Measurements from ENCODE around the gene RIMS4.

- TF ChIP-seq CTCF (IDR thresholded peaks at IDR 0.05; ENCODE audit: low read depth, low read length, poor library complexity, severe bottlenecking) = no peak
- TF ChIP-seq EZH2phosphoT487 (IDR thresholded peaks at IDR 0.05; ENCODE audit: borderline replicate concordance, low read length) = no peak
Observed at GRCh38 chr20:44838521-44838920, 28.2 kb upstream of the RIMS4 start.

Measured in DOHH2 (cell line).